Body of pancreas (tissue), 4 donors: Measurements from ENCODE around the gene FADS1.

Experiments used
- POLR2A ChIP-seq, 3 donors: fragments of 450-650 bp; IDR thresholded peaks; one replicate each; pipeline ENCODE4 v1.6.1; 2016; ENCODE audit warnings: antibody characterized with exemption in 3 of 3, mild to moderate bottlenecking in 2 of 3
- TF ChIP-seq, protein P1 (sequence below), 7 experiments: fragments of 450-650 bp in 4 of 7; fragments of 200-600 bp in 3 of 7; sonication (generic) in 3 of 7; IDR thresholded peaks; one replicate each; pipeline ENCODE4 v1.5.1; 2016 to 2019; ENCODE audit warnings: antibody characterized with exemption in 7 of 7

DNA sequence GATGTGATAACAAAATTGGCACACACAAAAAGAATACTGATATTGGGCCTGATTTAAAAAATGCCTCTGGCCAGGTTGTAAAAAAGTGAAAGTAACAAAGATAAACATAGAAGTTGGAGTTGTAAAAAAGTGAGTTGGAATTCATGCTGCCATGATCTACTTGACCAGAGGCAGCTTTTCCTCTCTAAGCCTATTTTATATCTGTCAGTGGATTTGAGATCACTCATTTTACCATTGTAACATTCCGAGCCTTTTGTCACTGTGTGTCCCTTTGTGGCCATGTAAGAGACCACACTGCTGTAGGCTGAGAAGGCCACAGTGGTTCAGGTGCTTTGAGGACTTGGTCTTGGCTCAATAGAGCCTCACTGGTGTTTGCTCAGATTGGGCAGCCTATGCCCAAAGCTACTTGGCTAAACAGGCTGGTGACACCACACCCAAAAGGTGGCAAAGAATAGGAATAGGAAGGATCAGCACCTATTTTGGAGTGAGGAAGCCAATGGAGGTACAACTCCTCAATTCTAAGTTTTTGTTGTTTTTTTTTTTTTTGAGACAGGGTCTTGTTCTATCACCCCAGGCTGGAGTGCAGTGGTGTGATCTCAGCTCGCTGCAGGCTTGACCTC, 17.0 kb downstream of the FADS1 start:
- no peak for TF ChIP-seq POLR2A (IDR thresholded peaks at IDR 0.05)
- TF ChIP-seq, protein P1, sequence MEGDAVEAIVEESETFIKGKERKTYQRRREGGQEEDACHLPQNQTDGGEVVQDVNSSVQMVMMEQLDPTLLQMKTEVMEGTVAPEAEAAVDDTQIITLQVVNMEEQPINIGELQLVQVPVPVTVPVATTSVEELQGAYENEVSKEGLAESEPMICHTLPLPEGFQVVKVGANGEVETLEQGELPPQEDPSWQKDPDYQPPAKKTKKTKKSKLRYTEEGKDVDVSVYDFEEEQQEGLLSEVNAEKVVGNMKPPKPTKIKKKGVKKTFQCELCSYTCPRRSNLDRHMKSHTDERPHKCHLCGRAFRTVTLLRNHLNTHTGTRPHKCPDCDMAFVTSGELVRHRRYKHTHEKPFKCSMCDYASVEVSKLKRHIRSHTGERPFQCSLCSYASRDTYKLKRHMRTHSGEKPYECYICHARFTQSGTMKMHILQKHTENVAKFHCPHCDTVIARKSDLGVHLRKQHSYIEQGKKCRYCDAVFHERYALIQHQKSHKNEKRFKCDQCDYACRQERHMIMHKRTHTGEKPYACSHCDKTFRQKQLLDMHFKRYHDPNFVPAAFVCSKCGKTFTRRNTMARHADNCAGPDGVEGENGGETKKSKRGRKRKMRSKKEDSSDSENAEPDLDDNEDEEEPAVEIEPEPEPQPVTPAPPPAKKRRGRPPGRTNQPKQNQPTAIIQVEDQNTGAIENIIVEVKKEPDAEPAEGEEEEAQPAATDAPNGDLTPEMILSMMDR (IDR thresholded peaks at IDR 0.05) = no peak
